GM12801 (cell line): ENCODE data around the gene EXOC4.

ENCODE experiments used
- CTCF ChIP-seq: IDR thresholded peaks from one replicate; pipeline ENCODE4 v1.5.1; 2011; ENCODE audit warnings: control low read depth; ENCODE audit not compliant: insufficient read length; ENCODE audit errors: extremely low read depth

Gene EXOC4

GRCh38 chr7:133371616-133372015, 118.7 kb downstream of the EXOC4 start:
- no peak for TF ChIP-seq CTCF

- TF ChIP-seq CTCF: no peak
These were observed 119.5 kb downstream of the EXOC4 start for GRCh38 chr7:133372337-133372736.

GRCh38 chr7:133376514-133376913, 123.6 kb downstream of the EXOC4 start:
- TF ChIP-seq CTCF: no peak

- TF ChIP-seq CTCF: no peak
These were observed 129.1 kb downstream of the EXOC4 start for GRCh38 chr7:133381965-133382364.

GRCh38 chr7:133382775-133383559, 130.1 kb downstream of the EXOC4 start:
- no peak for TF ChIP-seq CTCF

GRCh38 chr7:133386205-133386604, 133.3 kb downstream of the EXOC4 start:
- TF ChIP-seq CTCF: no peak

GRCh38 chr7:133389727-133390126, 136.8 kb downstream of the EXOC4 start:
- TF ChIP-seq CTCF: no peak
